Parathyroid adenoma (tissue), 2 donors: Measurements from ENCODE around the gene PDK1.

Experiments
- H2AFZ ChIP-seq: fragments of 300-600 bp; sonication (generic); one replicate; pipeline ENCODE4 v1.7.0; 2017; ENCODE audit warnings: antibody characterized with exemption, mild to moderate bottlenecking
- H3K27ac ChIP-seq: fragments of 300-600 bp; sonication (generic); one replicate; pipeline ENCODE4 v1.7.0; 2017
- H3K27me3 ChIP-seq: fragments of 300-600 bp; sonication (generic); one replicate; pipeline ENCODE4 v1.7.0; 2017; ENCODE audit warnings: low read length; ENCODE audit not compliant: control insufficient read depth, insufficient read depth
- H3K36me3 ChIP-seq: fragments of 300-600 bp; sonication (generic); one replicate; pipeline ENCODE4 v1.7.0; 2017; ENCODE audit warnings: low read length; ENCODE audit not compliant: control insufficient read depth, insufficient read depth
- H3K4me1 ChIP-seq: fragments of 300-600 bp; sonication (generic); one replicate; pipeline ENCODE4 v1.7.0; 2017; ENCODE audit warnings: control low read depth
- H3K4me2 ChIP-seq: fragments of 300-600 bp; sonication (generic); one replicate; pipeline ENCODE4 v1.7.0; 2017; ENCODE audit warnings: low read length
- H3K4me3 ChIP-seq: fragments of 300-600 bp; sonication (generic); one replicate; pipeline ENCODE4 v1.7.0; 2017; ENCODE audit warnings: low read depth, low read length
- H3K79me2 ChIP-seq: fragments of 300-600 bp; sonication (generic); one replicate; pipeline ENCODE4 v1.7.0; 2017; ENCODE audit warnings: control low read depth
- H3K9ac ChIP-seq: fragments of 300-600 bp; sonication (generic); one replicate; pipeline ENCODE4 v1.7.0; 2017; ENCODE audit warnings: mild to moderate bottlenecking
- H3K9me3 ChIP-seq: fragments of 300-600 bp; sonication (generic); one replicate; pipeline ENCODE4 v1.7.0; 2017; ENCODE audit warnings: low read length; ENCODE audit not compliant: control insufficient read depth
- CTCF ChIP-seq: fragments of 300-600 bp; sonication (generic); IDR thresholded peaks from one replicate; pipeline ENCODE4 v1.7.0; 2017; ENCODE audit warnings: antibody characterized with exemption, mild to moderate bottlenecking
- donor health status: primary hyperparathyroidism.

The PDK1 gene

GRCh38 chr2:172555272-172555521 is 693 bp upstream of the PDK1 start:
- no peaks in the 10 kb centered on the region for H3K27me3 ChIP-seq
- H2AFZ ChIP-seq: peak overlapping the region; percentile 76
- no peak for TF ChIP-seq CTCF
- no peaks in the 10 kb centered on the region for H3K9me3 ChIP-seq
- H3K9ac ChIP-seq: no peak overlapping the region
- peak overlapping the region; percentile 56 for H3K27ac ChIP-seq
- no peaks in the 10 kb centered on the region for H3K36me3 ChIP-seq
- peak overlapping the region; percentile 62 for H3K4me2 ChIP-seq
- peak overlapping the region; percentile 61 for H3K4me3 ChIP-seq
- no peaks in the 10 kb centered on the region for H3K79me2 ChIP-seq
- H3K4me1 ChIP-seq: peaks cover 3% of the 10 kb centered on the region

GRCh38 chr2:172556284-172557033 is 569 bp downstream of the PDK1 start:
- H3K27ac ChIP-seq: peak overlapping the region; percentile 56
- H3K4me1 ChIP-seq: peaks cover 3% of the 10 kb centered on the region
- H3K79me2 ChIP-seq: no peaks in the 10 kb centered on the region
- peak overlapping the region; percentile 4 for H3K9ac ChIP-seq
- H3K36me3 ChIP-seq: no peaks in the 10 kb centered on the region
- no peak for TF ChIP-seq CTCF
- peak overlapping the region; percentile 76 for H2AFZ ChIP-seq
- peak overlapping the region; percentile 61 for H3K4me3 ChIP-seq
- H3K27me3 ChIP-seq: no peaks in the 10 kb centered on the region
- H3K4me2 ChIP-seq: peak overlapping the region; percentile 88
- no peaks in the 10 kb centered on the region for H3K9me3 ChIP-seq

- Histone ChIP-seq H3K27ac (no peak overlapping the region), H3K79me2 (no peaks in the 10 kb centered on the region), H3K4me3 (no peak overlapping the region), H3K4me1 (peaks cover 3% of the 10 kb centered on the region), H3K9me3 (no peaks in the 10 kb centered on the region), H2AFZ (no peak overlapping the region), H3K9ac (no peak overlapping the region), H3K4me2 (no peak overlapping the region), H3K36me3 (no peaks in the 10 kb centered on the region), H3K27me3 (no peaks in the 10 kb centered on the region)
- TF ChIP-seq CTCF: no peak
Measured at GRCh38 chr2:172558372-172558771, 2.5 kb downstream of the PDK1 start.

- H3K27ac ChIP-seq: no peak overlapping the region
- no peak for TF ChIP-seq CTCF
Measured at GRCh38 chr2:172560721-172561120, 4.8 kb downstream of the PDK1 start.

GRCh38 chr2:172561270-172561669 is 5.4 kb downstream of the PDK1 start:
- Histone ChIP-seq H3K9ac (no peak overlapping the region), H3K27me3 (no peaks in the 10 kb centered on the region), H3K79me2 (no peaks in the 10 kb centered on the region), H3K36me3 (no peaks in the 10 kb centered on the region), H3K4me1 (peaks cover 3% of the 10 kb centered on the region), H2AFZ (no peak overlapping the region), H3K9me3 (no peaks in the 10 kb centered on the region), H3K4me2 (no peak overlapping the region), H3K27ac (no peak overlapping the region), H3K4me3 (no peak overlapping the region)
- no peak for TF ChIP-seq CTCF

More at GRCh38 chr2:172560721-172561120, 4.8 kb downstream of the PDK1 start:
- H3K9me3 ChIP-seq: no peaks in the 10 kb centered on the region
- no peaks in the 10 kb centered on the region for H3K79me2 ChIP-seq
- no peak overlapping the region for H3K4me2 ChIP-seq
- H3K36me3 ChIP-seq: no peaks in the 10 kb centered on the region
- no peaks in the 10 kb centered on the region for H3K27me3 ChIP-seq
- no peak overlapping the region for H3K4me3 ChIP-seq
- peaks cover 3% of the 10 kb centered on the region for H3K4me1 ChIP-seq
- H3K9ac ChIP-seq: no peak overlapping the region
- H2AFZ ChIP-seq: no peak overlapping the region
